Stimulated activated CD4-positive, alpha-beta T cell treated with anti-CD3 and anti-CD28 coated beads, Interleukin-4, amount 100 ng/mL, for 1 hour (primary cell): ENCODE results near the gene SRPK1.
A peak's percentile ranks its signal among the peaks of the same experiment; 100 is the strongest.

Source experiments
- DNase-seq: peaks from one replicate; pipeline ENCODE4 v3.0.0-alpha.2; 2020

The SRPK1 gene

DNA sequence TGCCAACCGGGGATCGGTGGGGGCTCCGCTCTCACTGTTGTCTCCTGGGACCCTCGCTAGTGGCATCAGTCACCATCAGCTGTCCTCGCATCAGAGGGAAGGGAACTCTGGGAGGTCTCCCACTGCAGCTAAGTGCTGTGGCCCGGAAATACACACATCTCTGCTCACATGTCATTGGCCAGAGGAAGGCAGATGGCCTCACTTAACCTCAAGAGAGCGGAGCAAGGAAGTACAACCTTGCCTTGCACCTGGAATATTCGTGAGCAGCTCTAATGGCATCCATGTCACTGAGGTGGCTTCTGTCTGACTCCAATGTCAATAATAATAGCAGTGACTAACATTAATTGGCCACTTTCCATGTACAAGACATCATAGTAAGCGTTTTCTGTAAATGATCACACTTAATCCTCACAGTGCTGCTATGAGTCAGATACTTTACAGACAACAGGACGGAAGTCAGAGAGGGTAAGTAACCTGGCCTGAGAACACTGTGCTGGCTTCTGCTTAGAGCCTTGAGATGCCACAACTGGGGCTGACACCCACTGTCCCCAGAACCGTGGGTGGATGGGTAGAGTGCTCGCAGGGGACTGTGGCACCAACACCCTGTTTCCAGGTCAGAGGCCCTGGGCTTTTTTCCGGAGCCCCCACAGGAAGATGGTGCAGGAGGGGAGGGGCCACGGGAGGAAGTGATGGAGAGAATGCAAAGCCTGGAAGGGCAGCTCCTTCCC, 109.8 kb downstream of the SRPK1 start:
- DNase-seq: no peak

DNA sequence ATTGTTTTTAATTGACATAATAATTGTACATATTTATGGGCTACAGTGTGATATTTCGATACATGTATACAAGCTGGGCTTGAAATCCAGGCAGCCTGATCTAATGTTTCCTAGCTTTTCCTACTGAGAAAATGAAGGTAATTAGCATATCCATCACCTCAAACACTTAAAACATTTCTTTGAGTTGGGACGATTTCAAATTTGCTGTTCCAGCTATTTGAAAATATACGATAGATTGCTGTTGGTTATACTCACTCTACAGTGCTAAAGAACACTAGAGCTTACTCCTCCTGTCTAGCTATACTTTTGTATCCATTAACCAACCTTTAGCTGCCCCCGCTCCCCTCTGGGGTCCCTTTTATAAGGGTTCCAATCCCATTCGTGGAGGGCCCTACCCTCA, 111.1 kb downstream of the SRPK1 start:
- DNase-seq: no peak

DNA sequence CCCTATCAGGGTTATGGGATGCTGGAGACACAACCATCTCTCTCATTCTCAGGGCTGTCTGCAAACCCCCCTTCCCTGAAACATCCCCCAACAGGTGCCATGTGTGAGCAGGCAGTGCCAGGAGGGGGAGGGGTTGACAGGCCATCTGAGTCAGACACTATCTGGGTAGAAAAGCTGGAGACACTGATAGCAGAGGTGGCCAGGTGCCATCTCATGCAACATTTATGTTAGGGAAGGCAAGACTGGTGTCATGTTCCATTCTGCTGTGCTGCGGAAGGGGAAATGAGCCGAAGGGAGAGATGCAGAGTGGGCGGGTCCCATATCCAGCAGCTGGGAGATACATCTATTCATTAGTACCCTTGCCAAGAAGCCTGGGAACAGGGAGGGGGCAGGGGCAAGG, 112.2 kb downstream of the SRPK1 start:
- no peak for DNase-seq

DNA sequence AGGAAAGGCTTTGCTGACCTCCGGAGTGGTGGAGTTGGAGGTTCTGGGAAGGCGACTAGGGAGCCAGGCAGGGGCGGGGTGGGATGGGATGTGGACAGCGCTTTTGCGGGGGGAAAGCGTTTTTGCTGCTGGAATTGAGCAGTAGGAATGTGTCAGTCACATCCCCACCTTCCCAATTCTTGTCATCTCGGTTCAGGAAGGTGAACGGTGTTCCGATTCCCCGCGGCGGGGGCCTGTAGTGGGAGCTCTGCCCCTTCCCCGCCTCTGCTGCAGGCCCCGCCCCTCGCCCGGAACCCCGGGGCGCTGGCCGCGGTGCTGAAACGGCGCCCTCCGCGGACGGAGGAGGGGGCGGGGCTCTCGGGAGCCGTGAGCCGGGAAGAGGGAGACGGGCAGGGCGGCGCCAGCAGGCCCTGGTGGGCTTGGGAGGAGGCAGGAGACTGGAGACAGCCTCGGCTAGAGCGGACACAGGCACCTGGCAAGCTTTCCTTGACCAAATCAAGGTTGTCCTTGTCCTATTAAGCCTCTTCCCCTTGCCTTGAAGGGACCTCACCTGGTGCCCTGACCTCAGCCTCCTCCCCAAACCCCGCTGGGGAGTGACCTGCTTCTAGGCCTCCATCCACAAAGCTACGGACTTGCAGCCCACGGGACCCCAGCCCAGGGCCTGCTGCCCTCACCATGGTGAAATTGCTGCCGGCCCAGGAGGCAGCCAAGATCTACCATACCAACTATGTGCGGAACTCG, 115.7 kb downstream of the SRPK1 start, which contains the start of gene LHFPL5:
Gene LHFPL5 (plus strand): TSS at position 357 of the 741 bp plus-strand sequence. CDS start 319 bp downstream, at position 676.
- DNase-seq: peak; percentile 56

DNA sequence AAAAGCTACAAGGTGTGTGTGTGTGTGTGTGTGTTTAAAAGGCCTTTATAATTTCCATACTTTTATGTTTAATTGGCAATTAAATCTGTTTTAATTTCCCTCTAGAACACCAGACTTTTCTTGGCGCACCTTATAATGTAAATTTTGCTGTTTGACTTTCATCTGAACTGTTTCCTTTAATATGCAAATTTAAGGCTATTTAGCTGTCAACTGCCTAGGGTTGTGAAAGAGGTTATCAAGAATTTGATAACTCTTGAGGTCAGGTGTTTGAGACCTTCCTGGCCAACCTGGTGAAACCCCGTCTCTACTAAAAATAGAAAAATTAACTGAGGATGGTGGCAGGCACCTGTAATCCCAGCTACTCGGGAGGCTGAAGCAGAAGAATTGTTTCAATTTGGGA, 119.8 kb downstream of the SRPK1 start:
- DNase-seq: no peak

DNA sequence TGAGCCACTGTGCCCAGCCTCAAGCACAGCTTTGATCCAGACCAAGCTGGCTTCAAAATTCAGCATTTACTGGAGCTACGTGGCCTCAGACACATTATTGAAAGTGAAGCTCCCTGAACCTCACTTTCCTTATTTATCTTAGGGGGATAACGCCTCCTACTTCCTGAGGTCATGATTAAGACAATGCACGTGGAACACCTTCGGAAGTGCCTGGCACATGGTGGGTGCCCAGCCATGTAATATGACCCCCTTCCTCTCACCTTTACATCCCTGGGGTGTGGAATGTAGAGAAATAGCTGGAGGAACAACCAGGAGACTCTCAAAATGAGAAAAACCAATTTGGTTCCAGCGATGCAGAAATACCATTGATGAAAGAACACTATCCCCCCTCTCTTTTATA, 122.2 kb downstream of the SRPK1 start:
- DNase-seq: no peak

DNA sequence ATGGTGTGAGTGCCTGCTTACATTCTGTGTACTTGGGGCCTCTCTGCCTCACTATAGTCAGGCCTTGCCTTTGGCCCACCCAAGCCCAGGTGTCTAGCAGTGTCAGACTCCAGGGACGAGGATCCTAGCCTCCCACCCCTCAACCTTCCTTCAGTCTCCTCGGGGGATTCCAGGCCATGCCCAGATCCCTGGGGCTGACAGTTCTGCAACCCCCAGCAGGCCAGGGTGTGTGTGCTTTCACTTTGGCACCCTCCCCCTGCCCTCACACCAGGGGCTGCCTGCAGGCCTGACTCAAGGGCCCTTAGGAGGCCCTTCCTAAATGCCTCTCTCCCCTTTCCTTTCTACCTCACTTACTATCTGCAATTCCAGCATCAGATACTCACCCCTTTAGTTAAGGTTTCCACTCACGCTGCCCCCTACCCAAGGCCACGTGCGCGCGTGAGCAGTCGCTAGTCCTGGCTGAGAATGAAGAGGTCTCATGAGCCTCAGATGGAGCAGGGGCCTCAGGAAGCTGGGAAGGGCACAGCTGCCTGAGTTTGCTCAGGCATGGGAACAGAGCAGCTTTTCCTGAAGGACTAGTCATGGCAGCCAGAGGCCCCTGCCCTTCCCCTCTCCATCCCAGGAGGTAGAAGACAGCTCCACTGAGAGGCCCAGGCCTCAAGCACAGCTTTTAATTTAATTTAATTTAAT, 122.9 kb downstream of the SRPK1 start:
- no peak for DNase-seq

DNA sequence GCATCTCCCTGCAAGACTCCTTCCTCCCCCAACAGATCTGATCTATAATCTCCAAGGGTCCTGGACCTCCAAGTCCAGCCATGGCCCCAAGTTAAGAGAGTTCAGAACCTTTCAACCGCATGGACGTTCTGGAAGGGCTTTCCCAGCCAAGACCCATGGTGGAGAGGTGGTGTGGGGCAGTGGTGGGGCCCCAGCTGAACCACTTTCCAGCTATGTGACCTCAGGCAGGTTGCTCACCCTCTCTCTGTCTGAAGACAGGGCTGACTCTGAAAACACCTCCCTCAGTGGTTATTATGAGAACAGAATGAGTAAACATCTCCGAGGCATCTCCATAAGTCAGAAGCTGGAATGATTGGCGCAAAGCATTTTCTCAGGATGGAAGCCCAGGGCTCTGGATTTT, 124.7 kb downstream of the SRPK1 start:
- DNase-seq: no peak

DNA sequence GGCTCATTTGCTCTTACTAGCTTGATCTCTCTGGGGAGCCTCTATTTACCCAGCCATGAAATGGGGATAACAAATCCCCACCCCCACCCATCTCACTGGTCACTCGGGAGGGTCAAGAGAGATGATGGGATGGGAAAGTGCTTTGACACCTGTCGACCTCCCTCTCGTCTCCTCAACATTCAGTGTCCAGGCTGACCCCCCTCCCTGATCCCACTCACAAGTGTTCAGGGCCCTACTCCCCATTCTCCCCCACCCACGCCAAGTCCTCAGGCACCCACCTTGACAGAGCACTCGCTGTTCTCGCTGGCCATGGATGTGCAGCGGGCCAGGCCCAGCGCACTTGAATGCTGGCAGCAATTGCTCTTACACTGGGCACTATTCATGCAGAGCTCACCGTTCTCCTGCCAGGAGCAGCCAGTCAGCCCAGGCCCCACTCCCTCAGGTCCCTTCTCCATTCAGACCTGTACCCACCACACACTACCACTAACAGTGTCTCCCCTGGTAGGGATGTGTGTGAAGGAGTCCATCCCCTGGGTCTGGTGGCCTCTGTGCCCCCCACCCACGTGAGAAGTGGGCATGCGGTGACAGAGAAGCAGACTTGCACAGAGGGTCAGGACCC, 125.3 kb downstream of the SRPK1 start:
- DNase-seq: no peak

DNA sequence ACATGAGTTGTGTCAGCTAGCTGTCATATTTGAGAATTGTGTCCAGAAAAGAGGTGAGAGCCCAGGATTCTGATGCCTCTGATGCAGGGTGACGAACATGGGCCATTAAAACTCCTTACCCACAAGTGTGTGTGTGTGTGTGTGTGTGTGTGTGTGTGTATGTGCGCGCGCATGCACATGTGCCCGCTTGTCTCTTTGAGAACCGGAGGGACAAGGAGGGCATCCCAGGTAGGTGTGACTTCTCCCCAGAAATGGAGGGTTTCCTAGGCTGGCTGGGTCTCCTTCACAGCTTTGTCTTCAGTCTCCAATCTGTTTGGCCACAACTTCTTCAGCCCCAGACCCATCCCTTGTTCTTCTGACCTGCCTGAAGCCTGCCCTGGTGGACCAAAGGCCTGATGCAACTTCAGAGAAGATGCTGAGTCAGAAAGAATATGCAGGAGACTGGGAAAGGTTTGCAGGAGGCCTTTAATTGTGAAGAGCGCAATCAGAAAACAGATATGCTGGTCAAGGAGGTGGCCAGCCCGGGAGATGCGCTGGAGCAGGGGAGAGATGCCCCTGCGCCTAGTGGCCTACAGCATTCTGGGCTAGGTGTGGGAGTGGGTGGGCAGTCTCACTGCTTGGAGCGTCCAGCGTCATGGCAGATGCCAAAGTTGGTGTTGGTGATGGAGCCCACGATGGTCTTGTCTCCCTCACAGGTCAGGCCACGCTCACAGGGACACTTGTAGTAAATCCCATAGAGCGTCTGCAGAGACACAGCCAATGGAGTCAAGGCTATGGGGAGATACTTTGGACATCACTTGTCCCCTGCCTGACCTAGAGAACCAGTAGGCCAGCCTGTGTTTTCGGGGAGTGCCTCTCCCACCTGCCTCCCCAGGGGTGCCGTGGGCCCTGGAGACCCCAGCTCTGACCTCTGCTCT, 126.1 kb downstream of the SRPK1 start:
- no peak for DNase-seq

DNA sequence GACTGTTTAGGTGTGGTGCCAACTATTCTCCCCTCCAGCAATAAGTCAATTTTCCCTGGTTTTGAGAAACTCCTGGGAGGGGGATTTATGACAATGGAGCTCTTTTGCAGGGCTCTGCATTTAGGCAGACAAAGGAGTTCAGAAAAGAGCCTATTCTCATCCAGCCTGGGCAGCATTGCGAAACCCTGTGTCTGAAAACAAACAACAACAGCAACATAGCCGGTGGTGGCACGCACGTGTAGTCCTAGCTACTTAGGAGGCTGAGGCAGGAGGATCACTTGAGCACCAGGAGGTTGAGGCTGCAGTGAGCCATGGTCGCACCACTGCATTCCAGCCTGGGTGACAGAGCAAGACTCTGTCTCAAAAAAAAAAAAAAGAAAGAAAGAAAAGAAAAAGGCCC, 130.2 kb downstream of the SRPK1 start:
- DNase-seq: no peak

DNA sequence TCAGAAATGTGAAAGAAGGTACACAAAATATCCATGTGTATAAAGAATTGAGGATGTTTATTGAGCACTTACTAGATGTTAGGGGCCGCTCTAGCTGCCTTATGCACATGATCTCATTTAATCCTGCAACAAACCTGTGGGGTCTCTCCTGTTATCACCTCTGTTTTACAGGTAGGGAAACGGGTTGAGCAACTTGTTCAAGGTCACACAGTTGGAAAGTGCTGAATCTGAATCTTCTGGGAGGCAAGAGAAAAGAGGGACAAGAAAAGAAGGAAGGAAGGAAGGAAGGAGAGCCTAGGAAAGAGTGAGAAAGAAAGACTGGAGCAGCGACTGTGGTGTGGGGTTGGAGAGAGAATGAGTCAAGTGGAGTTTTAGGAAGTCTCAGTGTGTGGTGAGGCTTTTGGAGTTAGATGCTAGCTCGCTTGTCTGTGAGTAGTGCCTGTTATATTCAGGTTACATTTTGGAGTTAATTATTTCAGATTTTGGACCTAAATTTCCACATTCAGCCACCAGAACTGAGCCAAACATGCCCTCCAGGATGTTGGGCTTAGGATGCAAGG, 132.4 kb downstream of the SRPK1 start:
- no peak for DNase-seq

DNA sequence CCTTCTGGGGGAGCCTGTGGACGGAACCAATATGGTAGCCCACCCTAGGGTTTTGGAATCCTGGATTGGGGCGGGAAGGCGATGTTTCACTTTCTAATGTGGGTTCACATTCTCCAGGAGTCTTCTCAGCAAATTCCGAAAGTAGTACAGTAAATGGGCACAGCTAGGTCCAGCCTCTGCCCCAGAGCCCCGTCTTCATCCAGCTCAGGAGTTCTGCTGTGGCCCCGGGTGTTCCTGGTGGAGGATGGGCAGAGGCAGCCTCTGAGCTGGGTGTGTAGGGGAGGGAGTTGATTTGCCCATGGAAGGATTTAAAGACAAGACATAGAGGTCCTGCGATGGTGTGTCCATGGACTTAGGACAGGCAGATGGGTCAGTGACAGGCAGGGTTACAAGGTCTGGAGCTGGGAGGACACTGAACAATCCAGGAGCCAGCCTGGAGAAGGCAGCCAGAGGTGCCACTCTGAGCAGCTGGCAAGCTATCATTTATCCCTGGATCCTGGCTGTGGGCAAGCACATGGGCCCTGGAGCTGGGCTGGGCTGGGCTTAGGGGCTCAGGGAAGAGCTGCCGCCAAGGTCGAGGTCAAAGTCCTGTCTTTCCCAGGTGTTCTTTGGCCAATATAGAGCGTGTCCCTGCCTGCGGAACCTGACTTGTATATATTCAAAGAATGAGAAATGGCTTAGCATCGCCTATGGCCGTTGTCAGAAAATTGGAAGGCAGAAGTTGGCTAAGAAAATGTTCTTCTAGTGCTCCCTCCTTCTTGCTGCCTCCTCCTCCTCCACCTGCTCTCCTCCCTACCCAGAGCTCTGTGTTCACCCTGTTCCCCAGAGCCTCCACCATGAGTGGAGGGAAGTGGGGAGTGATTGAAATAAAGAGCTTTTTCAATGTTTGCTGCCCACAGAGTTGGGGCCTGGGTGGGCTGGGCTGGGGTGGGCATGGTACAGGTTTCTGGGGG, 133.4 kb downstream of the SRPK1 start:
- no peak for DNase-seq

DNA sequence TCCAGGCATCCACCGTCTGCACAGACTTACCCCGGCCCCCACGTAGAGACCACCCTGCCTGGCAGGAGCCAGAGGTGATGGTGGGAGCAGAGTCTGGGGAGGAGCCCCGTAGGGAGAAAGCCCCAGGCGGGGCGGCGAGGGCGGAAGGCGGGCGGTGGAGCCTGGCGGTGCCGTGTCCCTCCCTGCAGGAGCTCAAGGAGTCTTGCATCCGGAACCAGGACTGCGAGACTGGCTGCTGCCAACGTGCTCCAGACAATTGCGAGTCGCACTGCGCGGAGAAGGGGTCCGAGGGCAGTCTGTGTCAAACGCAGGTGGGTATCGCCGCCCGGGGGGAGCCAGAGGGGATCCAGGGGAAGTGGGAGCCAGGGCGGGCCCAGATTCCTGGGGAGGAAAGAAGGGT, 134.1 kb downstream of the SRPK1 start:
- DNase-seq: no peak

DNA sequence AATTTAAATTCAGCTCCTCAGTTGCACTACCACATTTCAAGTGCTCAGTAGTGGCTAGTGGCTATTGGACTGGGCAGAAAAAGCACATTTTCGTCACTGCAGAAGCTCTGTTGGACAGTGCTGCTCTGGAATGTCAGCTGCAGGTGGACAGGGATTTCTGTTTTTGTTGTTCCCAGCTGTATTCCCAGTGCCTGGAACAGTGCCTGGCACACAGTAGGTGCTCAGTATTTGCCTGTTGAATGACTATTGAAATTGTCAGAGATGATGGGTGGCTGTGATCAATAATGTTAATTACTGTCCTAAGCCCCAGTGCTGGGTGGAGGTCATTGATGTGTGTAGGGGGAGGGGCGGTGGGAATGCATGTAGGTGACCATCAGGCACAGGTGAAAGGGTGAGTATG, 134.6 kb downstream of the SRPK1 start:
- DNase-seq: no peak

DNA sequence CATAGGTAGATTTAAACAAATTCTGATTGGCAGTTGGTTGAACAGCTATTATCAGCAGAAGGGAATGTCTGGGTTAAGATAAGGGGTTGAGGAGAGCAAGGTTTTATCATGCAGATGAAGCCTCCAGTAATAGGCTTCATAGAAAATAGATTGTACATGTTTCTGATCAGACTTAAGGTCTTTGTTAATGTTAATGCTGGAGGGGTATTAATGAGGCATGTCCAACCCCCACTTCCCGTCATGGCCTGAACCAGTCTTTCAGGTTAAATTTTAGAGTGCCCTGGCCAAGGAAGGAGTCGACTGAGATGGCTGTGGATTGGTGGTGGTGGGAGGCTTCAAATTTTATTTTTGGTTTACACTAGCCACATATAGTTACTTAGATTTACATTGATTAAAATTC, 136.7 kb downstream of the SRPK1 start:
- DNase-seq: no peak
